ENCODE measurements around the gene MET. TPM values are rescaled to one million over a fixed set of nuclear protein-coding genes. Genes with fewer than 3 reads are reported as not detected.

MET gene
- total and polyA plus RNA-seq, 2 of the 8 experiments (the other 6 are each of a cell fraction or from before 2014, with no cell fraction given): 3.5 to 12.9 TPM

DNA sequence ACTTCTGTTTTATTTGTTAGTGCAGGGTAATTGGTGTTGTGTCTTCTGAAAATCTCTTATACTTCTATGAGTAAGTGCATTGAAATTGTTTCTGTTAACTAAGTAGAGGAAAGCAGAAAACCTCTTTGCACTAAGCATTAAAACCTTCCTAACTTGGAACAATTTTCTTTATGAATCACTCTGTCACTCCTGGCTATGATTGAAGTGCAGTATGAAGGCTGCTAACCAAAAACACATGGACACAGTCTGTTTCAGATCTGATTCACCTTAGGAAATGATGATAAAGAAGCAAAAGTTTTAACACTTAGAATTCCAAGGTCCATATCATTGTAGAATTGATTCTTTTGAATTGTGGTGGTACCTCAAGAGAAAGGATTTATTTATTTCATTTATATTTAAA is 41.9 kb downstream of the MET start:
- H3K4me2 ChIP-seq (ENCODE audit: insufficient read depth in 1 of 2, low read depth in 2 of 2, low read length in 2 of 2): no peak overlapping the region
- DNase-seq (ENCODE audit: low read depth in 1 of 2, low spot score in 2 of 2): no peak

More for the DNA sequence above, 41.9 kb downstream of the MET start:
- Histone ChIP-seq H2BK5ac (ENCODE audit: low read depth, low read length) (no peak overlapping the region), H2BK15ac (ENCODE audit: low read length) (no peak overlapping the region), H4K91ac (replicated peaks; ENCODE audit: insufficient read length, low read length) (no peak overlapping the region), H2BK120ac (replicated peaks; ENCODE audit: low read depth, low read length) (no peak overlapping the region), H2AFZ (ENCODE audit: low read length) (no peak overlapping the region), H3K4ac (replicated peaks; ENCODE audit: insufficient read length, low read depth, low read length) (no peak overlapping the region), H2BK12ac (ENCODE audit: low read depth, low read length) (no peak overlapping the region), H3K9ac (replicated peaks in 1 of 4; ENCODE audit: extremely low read depth in 1 of 4, low read depth in 3 of 4, low read length in 3 of 4) (no peak overlapping the region), H3K23me2 (ENCODE audit: low read depth, low read length) (no peaks in the 10 kb centered on the region), H2BK20ac (ENCODE audit: low read length) (no peak overlapping the region), H3K79me1 (ENCODE audit: low read depth, low read length) (no peaks in the 10 kb centered on the region; the same call in 1 of the 2 replicates), H4K20me1 (replicated peaks in 1 of 2; ENCODE audit: control insufficient read depth in 1 of 2, insufficient read depth in 2 of 2, low read length in 2 of 2) (no peaks in the 10 kb centered on the region), H3K27ac (ENCODE audit: low read depth, low read length) (no peak overlapping the region), H3K9me3 (ENCODE audit: insufficient read depth in 2 of 2, low read depth in 1 of 2, low read length in 1 of 2) (no peaks in the 10 kb centered on the region), H3K4me3 (ENCODE audit: extremely low read depth in 1 of 4, insufficient read depth in 2 of 4, low read depth in 3 of 4, low read length in 4 of 4) (no peak overlapping the region), H3K79me2 (ENCODE audit: control insufficient read depth in 1 of 2, insufficient read depth in 2 of 2, low read length in 2 of 2) (no peaks in the 10 kb centered on the region), H3K56ac (replicated peaks; ENCODE audit: insufficient read length, low read depth, low read length) (no peak overlapping the region), H3K36me3 (ENCODE audit: control insufficient read depth in 2 of 4, insufficient read depth in 4 of 4, low read length in 3 of 4) (no peaks in the 10 kb centered on the region), H4K8ac (ENCODE audit: extremely low read depth, insufficient read depth, low read length) (no peak overlapping the region), H4K5ac (ENCODE audit: insufficient read length, low read depth, low read length) (no peak overlapping the region), H3K27me3 (replicated peaks in 1 of 4; ENCODE audit: control insufficient read depth in 3 of 4, extremely low read depth in 1 of 4, insufficient read depth in 3 of 4, low read length in 3 of 4) (no peaks in the 10 kb centered on the region), H3K14ac (ENCODE audit: insufficient read length) (no peak overlapping the region), H3K4me1 (replicated peaks in 1 of 4; ENCODE audit: control insufficient read depth in 3 of 4, insufficient read depth in 4 of 4, low read length in 3 of 4) (no peaks in the 10 kb centered on the region; a peak in 1 of 7 replicates), H2AK5ac (ENCODE audit: low read depth, low read length) (no peak overlapping the region), H3K18ac (ENCODE audit: extremely low read depth, low read length) (no peak overlapping the region), H3K23ac (ENCODE audit: insufficient read length) (no peak overlapping the region)
- no peak for FAIRE-seq
- ChIA-PET CTCF (ENCODE audit: partially characterized antibody) (interaction anchor here (0.7 kb wide), 1 partner anchor 67 kb away, joined by 3 read pairs; no protein-coding TSS in a partner anchor), POLR2A (ENCODE audit: partially characterized antibody) (interaction anchor here (0.7 kb wide), 1 partner anchor 11 kb away, joined by 4 read pairs; no protein-coding TSS in a partner anchor)
- no peak for TF ChIP-seq CHD2 (IDR thresholded peaks at IDR 0.05; ENCODE audit: low read length)
- no peak for TF ChIP-seq CREB1 (IDR thresholded peaks at IDR 0.05)
- no peak for TF ChIP-seq SIRT6 (IDR thresholded peaks at IDR 0.05; ENCODE audit: low read length)
